NCI-H2081 (cell line): Measurements from ENCODE around the gene HSD17B12.

ENCODE experiments used
- DNase-seq, 2 experiments: peaks; one replicate each; lab custom pipeline; 2025; lab: John Stamatoyannopoulos, UW

HSD17B12 gene

GRCh38 chr11:43688394-43688793, 7.9 kb downstream of the HSD17B12 start:
- DNase-seq: no peak

- no peak for DNase-seq
Measured at GRCh38 chr11:43689167-43689566, 8.6 kb downstream of the HSD17B12 start.

DNA sequence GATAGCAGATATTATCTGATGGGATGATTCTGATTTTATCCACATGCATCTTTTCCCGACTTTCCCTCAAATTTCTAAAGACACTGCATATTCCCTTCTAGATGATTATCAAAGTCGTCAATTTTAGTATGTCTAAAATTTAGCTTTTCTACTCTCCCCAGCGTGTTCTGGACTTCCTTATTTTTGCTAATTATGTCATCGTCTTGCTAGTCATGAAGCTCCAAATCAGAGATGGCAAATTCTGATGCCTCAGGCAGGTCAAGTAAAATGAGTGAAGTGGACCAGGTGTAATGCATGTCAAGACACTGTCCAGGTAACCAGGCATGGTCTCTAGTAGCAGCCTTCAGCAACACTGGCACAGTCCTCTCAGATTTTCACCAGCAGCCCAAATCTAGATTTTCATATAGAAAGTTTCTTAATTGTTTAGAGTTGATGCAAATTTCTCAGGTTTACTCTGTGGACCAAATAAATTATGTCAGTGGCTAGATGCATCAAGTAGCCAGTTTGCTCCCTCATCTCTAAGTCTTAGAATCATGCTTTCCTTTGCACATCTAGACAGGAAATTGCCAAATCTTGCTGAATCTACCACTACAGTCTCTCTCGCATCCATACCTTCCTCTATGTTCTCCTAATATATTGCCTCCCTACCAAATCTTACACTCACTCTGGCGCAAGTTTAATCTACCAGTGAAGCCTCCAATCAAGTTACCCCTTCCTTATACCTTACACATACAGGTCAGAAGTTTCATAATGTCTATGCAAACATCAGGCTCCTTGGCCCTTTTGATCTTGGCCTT, 10.6 kb downstream of the HSD17B12 start:
- DNase-seq: no peak

GRCh38 chr11:43691806-43692205, 11.3 kb downstream of the HSD17B12 start:
- DNase-seq: no peak

GRCh38 chr11:43693069-43693468, 12.5 kb downstream of the HSD17B12 start:
- DNase-seq: no peak

DNA sequence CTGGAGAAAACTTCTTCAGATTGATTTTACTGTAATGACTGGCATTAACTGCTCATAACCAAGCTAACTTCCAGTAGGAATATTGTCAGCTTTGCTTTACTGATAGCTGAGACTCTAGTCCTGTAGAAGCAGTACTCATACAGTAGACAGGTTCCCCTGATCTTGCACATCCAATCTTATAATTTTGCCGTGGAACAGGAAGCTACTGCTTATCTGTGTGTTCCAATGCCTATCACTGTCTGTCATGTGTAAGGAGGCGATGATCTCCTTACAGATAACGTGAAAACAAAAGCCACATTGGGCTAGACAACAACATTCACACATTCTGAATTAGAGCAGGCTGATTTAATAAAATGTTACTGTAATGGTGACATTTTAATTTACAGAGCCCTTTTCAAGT, 13.2 kb downstream of the HSD17B12 start:
- DNase-seq: no peak

DNA sequence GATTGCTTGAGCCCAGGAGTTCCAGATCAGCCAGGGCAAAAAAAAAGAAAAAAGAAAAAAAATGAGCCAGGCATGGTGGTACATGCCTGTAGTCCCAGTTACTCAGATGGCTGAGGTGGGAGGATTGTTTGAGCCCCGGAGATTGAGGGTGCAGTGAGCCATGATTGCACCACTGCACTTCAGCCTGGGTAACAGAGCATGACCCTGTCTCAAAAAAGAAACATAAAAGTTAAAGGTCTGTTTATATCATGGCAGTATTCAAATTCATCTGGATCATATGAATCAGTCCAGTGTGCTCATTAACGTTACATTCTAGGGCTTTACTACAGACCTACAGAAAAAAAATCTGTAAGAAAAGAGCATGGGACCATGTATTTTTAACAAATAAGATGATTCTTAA, 13.9 kb downstream of the HSD17B12 start:
- no peak for DNase-seq

DNA sequence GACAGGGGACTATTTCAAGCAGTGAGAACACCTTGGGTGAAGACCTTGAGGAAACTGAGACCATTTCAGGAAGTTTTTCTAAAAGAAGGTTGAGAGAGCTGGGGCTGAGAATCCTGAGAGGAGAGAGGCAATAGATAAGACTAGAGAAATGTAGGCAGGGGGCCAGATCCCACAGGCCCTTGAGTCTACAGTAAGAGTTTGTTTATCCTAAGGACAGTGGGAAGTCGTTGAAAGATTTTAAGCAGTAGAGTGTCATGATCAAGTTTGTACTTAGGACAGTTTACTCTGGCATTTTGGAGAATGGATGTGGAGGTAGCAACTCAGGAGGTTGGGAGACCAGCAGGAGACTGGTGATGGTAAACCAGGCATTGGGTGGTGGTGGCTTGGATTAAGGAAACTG, 17.1 kb downstream of the HSD17B12 start:
- DNase-seq: no peak

DNA sequence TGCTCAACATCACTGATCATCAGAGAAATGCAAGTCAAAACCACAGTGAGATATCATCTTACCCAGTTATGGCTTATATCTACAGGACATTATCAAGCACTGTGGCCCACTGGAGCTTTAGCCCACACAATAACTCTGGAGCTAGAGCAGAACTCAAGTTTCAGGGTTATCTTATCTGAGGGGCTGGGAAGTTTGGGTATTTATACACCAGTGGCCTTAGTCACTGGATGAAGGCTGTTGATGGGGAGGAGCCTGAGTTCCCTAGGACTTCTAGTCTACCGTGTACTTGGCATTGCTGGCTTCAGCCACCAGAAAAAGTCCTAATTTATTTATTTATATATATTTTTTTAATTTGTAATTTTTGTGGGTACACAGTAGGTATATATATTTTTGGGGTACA, 19.3 kb downstream of the HSD17B12 start:
- no peak for DNase-seq

DNA sequence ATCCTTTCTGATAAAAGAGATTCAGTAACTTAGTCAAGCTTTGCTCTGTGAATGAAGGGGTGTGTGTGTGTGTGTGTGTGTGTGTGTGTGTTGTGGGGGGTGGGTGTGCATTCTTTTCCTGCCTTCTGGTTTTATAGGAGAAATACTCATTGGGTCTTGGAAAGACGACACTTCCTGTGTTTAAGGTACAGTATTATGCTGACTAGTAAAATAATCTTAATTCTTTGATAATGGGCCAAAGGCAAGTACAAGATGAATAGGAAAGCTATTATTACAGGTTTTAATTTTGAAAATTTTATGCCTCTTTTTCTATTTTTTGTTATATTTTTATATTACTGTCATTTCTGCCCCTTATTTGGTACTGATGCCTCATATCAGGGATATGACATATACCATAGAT, 26.1 kb downstream of the HSD17B12 start:
- DNase-seq: no peak

- DNase-seq: no peak
Measured at GRCh38 chr11:43708776-43709175, 28.2 kb downstream of the HSD17B12 start.

- DNase-seq: no peak
Measured at GRCh38 chr11:43709689-43710088, 29.2 kb downstream of the HSD17B12 start.

- no peak for DNase-seq
Measured at GRCh38 chr11:43712676-43713075, 32.1 kb downstream of the HSD17B12 start.

- no peak for DNase-seq
Measured at GRCh38 chr11:43718373-43718772, 37.8 kb downstream of the HSD17B12 start.

DNA sequence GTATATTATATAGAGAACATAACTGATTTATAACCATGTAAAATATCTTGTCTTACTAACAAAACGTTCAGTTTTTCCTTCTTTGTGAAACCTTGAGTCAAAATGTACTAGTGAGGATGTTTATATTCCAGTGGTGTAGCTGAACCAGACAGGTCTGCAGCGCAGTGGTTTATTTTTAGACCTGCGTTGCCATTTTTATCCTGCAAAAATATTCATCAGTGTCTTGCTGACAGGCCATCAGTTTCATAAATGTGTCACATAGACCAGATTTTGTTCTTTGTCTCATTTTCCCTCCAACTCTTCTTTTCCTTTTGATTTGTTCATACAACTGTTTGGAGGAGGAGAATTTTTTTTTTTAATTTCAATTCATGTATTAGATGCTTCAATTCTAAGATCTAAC, 43.1 kb downstream of the HSD17B12 start:
- no peak for DNase-seq

GRCh38 chr11:43732225-43732624, 51.7 kb downstream of the HSD17B12 start:
- DNase-seq: no peak

DNA sequence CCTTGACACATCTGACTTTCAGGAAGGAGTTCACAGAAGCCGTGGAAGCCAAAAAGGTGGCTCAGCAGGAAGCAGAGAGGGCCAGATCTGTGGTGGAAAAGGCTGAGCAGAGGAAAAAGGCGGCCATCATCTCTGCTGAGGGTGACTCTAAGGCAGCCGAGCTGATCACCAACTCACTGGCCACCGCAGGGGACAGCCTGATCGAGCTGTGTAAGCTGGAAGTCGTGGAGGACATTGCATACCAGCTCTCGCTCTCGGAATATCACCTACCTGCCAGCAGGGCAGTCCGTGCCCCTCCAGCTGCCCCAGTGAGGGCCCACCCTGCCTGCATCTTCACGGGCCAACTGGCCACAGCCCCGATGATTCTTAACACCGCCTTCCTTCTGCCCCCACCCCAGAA, 53.7 kb downstream of the HSD17B12 start:
- DNase-seq: no peak

GRCh38 chr11:43735115-43735514, 54.6 kb downstream of the HSD17B12 start:
- DNase-seq: no peak

DNA sequence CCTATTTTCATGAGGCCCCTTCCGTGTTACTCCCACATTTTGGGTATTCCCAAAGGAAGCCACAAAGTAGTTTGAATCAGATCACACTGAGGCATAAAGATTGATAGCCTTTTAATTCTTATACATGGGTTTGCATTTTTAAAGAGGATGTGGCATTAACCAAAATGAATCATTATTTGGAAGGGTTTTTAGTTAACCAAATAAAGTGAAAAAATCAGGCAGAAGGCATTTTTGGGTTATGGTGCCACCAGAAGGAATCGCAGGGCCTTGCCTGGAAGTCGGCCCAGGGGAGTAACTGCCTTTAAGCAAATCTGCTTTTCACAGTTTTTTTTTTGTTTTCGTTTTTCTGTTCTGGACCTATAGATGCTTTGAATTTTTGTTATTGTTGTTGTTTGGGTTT, 55.4 kb downstream of the HSD17B12 start:
- DNase-seq: no peak

DNA sequence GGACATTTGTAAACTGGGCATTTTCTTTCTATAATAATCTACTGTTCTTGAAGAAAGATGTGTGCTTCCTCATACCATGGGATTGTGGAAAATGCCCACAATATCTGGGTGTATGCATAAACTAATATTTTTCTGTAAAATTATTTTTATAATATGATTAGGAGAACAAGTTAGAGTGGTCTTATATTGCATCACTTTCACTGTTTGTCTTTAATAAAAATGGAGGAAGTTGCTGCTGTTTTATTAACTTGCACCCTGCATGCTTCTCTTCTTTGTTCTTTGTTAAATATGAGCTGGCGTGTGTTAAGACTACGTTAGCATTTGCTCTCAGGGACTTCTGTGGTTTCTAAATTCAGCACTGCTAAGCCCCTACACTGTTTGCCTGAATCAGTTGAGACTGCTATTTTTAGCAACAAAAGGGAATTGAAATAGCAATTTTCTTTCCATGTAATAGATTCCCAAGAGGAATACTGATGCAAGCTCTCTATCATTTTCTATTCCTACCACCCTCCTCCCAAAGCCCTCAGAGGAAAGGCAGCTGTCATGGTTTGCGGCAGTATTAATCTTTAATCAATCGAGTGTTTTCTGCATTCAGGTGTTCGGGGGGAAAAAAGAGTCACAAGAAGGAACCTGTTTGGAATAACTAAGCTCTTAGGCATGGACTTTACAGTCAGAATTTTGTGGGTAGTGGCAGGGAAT, 56.1 kb downstream of the HSD17B12 start:
- DNase-seq: peak in 1 of 2 experiments; percentile 19

DNA sequence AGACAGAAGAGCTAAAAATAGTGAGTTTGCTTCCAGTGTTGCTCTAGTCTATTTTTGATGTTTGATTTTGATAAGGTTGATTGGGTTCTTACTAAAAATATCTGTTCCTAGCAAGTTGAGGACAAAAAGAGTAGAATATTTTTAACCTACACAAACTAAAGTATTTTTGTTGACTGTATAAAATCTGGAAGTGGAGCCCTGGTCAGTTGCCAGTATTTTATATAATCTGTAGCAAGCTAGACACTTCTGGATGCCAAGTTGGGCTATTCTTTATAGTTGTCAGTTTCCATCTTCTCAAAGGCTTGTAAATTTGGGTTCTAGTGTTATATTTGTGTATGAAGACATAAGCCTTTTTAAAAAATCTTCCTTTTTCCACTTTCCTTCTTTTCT, 56.7 kb downstream of the HSD17B12 start:
- DNase-seq: no peak

DNA sequence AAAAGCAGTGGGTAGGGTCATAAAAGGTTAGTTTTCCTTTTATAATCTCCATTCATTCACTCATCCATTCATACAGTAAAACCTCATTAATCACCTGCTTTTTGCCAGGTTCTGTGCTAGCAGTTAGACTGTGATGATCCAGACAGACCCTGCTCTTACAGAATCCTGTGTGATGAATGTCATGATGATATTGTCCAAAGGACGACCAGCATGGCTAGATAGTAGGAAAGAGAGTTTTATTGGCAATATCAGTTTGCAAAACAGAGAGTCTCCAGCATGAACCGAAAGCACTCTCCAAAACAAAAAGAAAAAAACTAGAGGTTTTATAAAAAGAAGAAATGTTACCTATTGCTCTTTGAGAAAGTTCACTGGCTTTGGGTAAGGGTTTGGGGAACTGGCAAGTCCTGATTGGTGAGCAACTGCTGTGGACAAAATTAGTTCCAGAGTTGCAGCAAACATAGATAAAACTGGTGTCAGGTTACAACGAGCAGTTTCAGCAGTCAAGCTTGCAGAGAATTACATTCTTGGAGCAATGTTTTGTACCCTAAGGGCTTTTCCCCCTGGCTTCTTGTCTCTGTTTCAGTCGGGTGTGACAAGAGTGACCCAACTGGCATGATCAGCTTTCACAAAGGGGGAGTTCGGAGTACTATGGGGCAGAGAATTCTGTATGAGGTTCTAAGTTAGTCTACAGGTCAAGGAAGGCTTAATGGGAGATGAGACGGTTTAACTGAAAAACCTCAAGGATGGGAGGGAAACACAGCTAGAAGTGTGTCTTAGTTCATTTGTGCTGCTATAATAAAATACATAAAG, 58.3 kb downstream of the HSD17B12 start:
- no peak for DNase-seq

DNA sequence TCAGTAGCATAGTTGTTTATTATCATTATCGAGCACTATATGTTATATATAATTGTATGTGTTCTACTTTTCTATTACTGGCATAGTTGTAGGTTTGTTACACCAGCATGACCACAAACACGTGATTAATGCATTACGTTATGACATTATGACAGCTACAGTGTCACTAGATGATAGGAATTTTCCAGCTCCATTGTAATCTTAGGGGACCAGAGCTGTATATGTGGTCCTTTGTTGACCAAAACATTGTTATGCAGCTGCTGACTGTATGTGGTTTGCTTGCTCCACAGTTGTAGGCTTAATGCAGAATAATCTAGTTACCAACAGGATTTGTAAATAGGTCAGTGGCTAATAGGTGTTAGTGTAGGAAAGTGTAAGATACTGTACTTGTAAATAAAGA, 66.1 kb downstream of the HSD17B12 start:
- DNase-seq: no peak
